ENCODE results near the gene PIK3R6. TPM values are rescaled to one million over a fixed set of nuclear protein-coding genes. Genes with fewer than 3 reads are reported as not detected.

PIK3R6 gene
- total RNA-seq, 3 donors from 2014 or later (not counting 1 experiment from before 2014, with no cell fraction given), result 0.84 to 6.3 (median 1.4) TPM

- peaks cover 30 to 34% of the 10 kb centered on the region in 2 donors for H3K4me1 Mint-ChIP-seq
- no peak overlapping the region for H3K27ac ChIP-seq (ENCODE audit: low read length)
Observed at GRCh38 chr17:8862213-8863056, 5.0 kb downstream of the PIK3R6 start.

GRCh38 chr17:8861495-8862181 lies 5.8 kb downstream of the PIK3R6 start:
- no peaks in the 10 kb centered on the region for H3K9me3 Mint-ChIP-seq
- H3K36me3 Mint-ChIP-seq, result no peaks in the 10 kb centered on the region
- H3K27ac Mint-ChIP-seq, result peak overlapping the region in 1 of 2 donors; percentile 37
- Histone ChIP-seq H3K4me1 (ENCODE audit: control insufficient read depth, insufficient read depth, low read length) (peaks cover 59% of the 10 kb centered on the region), H3K36me3 (ENCODE audit: control insufficient read depth, insufficient read depth, low read length) (no peaks in the 10 kb centered on the region), H3K27me3 (ENCODE audit: control insufficient read depth, insufficient read depth, low read length) (no peaks in the 10 kb centered on the region), H3K9me3 (ENCODE audit: control insufficient read depth, insufficient read depth, low read length) (no peaks in the 10 kb centered on the region), H3K4me3 (ENCODE audit: low read length) (no peak overlapping the region), H3K27ac (ENCODE audit: low read length) (no peak overlapping the region)
- peaks cover 0 to 2% of the 10 kb centered on the region in 2 donors for H3K27me3 Mint-ChIP-seq (ENCODE audit: low read depth in 2 of 2)
- DNase-seq (no peak), ATAC-seq (peak; percentile 36 to 73 (median 53))
- TF ChIP-seq CTCF (IDR thresholded peaks at IDR 0.05), result no peak
- peak overlapping the region; percentile 69 for H3K4me3 Mint-ChIP-seq
- peaks cover 24 to 30% of the 10 kb centered on the region in 2 donors for H3K4me1 Mint-ChIP-seq
- WGBS (ENCODE audit: insufficient coverage), result 52% methylated on average over 7 of the region's 7 CpGs
- intact Hi-C loops (cut with micrococcal nuclease), result no loop called here

More at GRCh38 chr17:8862213-8863056, 5.0 kb downstream of the PIK3R6 start:
- WGBS (ENCODE audit: insufficient coverage), result 88% methylated on average over 9 of the region's 9 CpGs
- H3K27me3 Mint-ChIP-seq (ENCODE audit: low read depth in 2 of 2), result peaks cover 0 to 3% of the 10 kb centered on the region in 2 donors
- Histone ChIP-seq H3K9me3 (ENCODE audit: control insufficient read depth, insufficient read depth, low read length) (no peaks in the 10 kb centered on the region), H3K27me3 (ENCODE audit: control insufficient read depth, insufficient read depth, low read length) (no peaks in the 10 kb centered on the region), H3K4me3 (ENCODE audit: low read length) (no peak overlapping the region), H3K36me3 (ENCODE audit: control insufficient read depth, insufficient read depth, low read length) (no peaks in the 10 kb centered on the region), H3K4me1 (ENCODE audit: control insufficient read depth, insufficient read depth, low read length) (peaks cover 61% of the 10 kb centered on the region)
- H3K4me3 Mint-ChIP-seq, result no peak overlapping the region
- intact Hi-C loops (cut with micrococcal nuclease), result no loop called here
- TF ChIP-seq CTCF (IDR thresholded peaks at IDR 0.05), result no peak
- H3K36me3 Mint-ChIP-seq, result no peaks in the 10 kb centered on the region
- no peak overlapping the region for H3K27ac Mint-ChIP-seq
- ATAC-seq (no peak), DNase-seq (no peak)
- no peaks in the 10 kb centered on the region for H3K9me3 Mint-ChIP-seq

GRCh38 chr17:8859804-8860430 lies 7.6 kb downstream of the PIK3R6 start:
- Mint-ChIP-seq H3K4me1 (peaks cover 24 to 27% of the 10 kb centered on the region in 2 donors), H3K27ac (no peak overlapping the region), H3K36me3 (no peaks in the 10 kb centered on the region), H3K4me3 (no peak overlapping the region), H3K9me3 (no peaks in the 10 kb centered on the region), H3K27me3 (ENCODE audit: low read depth in 2 of 2) (no peaks in the 10 kb centered on the region)
- ATAC-seq (no peak), DNase-seq (no peak)
- TF ChIP-seq CTCF (IDR thresholded peaks at IDR 0.05), result no peak
- no peak overlapping the region for H3K27ac ChIP-seq (ENCODE audit: low read length)
- H3K9me3 ChIP-seq (ENCODE audit: control insufficient read depth, insufficient read depth, low read length), result no peaks in the 10 kb centered on the region
- H3K4me3 ChIP-seq (ENCODE audit: low read length), result no peak overlapping the region
- WGBS (ENCODE audit: insufficient coverage), result 96% methylated on average over 13 of the region's 14 CpGs
- no peaks in the 10 kb centered on the region for H3K27me3 ChIP-seq (ENCODE audit: control insufficient read depth, insufficient read depth, low read length)
- H3K4me1 ChIP-seq (ENCODE audit: control insufficient read depth, insufficient read depth, low read length), result peaks cover 47% of the 10 kb centered on the region
- H3K36me3 ChIP-seq (ENCODE audit: control insufficient read depth, insufficient read depth, low read length), result no peaks in the 10 kb centered on the region
- intact Hi-C loops (cut with micrococcal nuclease), result no loop called here

Measured in natural killer cell (primary cell).